WERI-Rb-1 (cell line): Measurements from ENCODE around the gene DNMBP.
"Not testable (repeated sequence)": the region's sequence is repeated elsewhere in the genome, so short reads cannot be mapped to it uniquely, and the experiment has no call there.

Experiments
- DNase-seq: peaks from one replicate; pipeline ENCODE4 v3.0.0-alpha.2; 2020
- H3K27ac ChIP-seq: fragments of 250-450 bp; sonication (Bioruptor Pico); 2 replicates; pipeline ENCODE4 v1.5.1; 2020; ENCODE audit warnings: mild to moderate bottlenecking, moderate library complexity
- H3K27me3 ChIP-seq: fragments of 250-450 bp; sonication (Bioruptor Pico); 2 replicates; pipeline ENCODE4 v1.5.1; 2021; ENCODE audit warnings: mild to moderate bottlenecking, low read depth, moderate library complexity; ENCODE audit not compliant: insufficient read depth, severe bottlenecking
- H3K36me3 ChIP-seq: fragments of 250-450 bp; sonication (Bioruptor Pico); 2 replicates; pipeline ENCODE4 v1.5.1; 2020; ENCODE audit warnings: mild to moderate bottlenecking, moderate library complexity
- H3K4me3 ChIP-seq: 2 replicates; pipeline ENCODE4 v1.5.1; 2011; ENCODE audit warnings: low read depth, mild to moderate bottlenecking, control low read depth, low read length
- H3K9me3 ChIP-seq: fragments of 250-450 bp; sonication (Bioruptor Pico); 2 replicates; pipeline ENCODE4 v1.5.1; 2021; ENCODE audit warnings: mild to moderate bottlenecking, moderate library complexity; ENCODE audit not compliant: severe bottlenecking
- CTCF ChIP-seq: IDR thresholded peaks from 2 replicates; pipeline ENCODE4 v1.5.1; 2011; ENCODE audit warnings: low read depth, mild to moderate bottlenecking, control low read depth, inconsistent platforms, low read length

Gene DNMBP

DNA sequence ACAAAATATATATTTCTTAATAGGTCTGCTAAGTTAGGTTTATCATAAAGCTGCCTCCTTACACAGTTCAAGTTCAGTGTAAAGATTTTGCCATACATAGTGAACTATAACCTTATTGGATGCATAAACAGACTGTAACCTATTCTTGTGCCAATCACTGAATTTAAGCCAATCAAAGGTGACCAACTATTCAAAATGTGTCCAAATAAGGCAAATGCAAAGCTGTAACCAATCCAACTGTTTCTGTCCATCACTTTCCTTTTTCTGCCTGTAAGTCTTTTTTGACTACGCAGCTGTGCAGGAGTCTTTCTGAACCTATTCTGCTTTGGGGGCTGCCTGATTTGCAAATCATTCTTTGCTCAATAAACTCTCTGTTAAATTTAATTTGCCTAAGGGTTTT lies 11.6 kb upstream of the DNMBP start:
- TF ChIP-seq CTCF, result no peak
- H3K27ac ChIP-seq, result no peak overlapping the region

DNA sequence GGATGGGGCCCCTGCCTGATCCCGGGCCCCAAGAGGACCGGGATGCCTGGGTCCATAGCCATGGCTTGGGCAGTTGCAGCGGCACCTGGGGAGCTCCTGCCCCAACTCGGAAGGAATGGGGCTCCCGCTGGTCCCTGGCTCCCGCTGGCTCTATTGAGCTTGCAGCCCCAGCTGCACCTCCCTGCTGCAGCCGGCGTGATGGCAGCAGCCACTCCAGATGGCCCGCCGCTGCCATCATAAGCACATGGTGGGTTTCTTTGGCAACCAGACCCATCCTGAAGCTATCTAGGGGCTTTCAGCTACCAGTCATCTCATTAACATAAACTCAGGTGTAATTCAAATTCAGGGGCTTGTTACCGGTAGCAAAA lies 11.1 kb upstream of the DNMBP start:
- Histone ChIP-seq H3K36me3 (no peaks in the 10 kb centered on the region), H3K27ac (no peak overlapping the region), H3K27me3 (no peaks in the 10 kb centered on the region), H3K4me3 (no peak overlapping the region), H3K9me3 (no peaks in the 10 kb centered on the region)
- no peak for TF ChIP-seq CTCF
- DNase-seq, result no peak

More for the DNA sequence above, 11.6 kb upstream of the DNMBP start:
- Histone ChIP-seq H3K36me3 (no peaks in the 10 kb centered on the region), H3K27me3 (no peaks in the 10 kb centered on the region), H3K4me3 (no peak overlapping the region), H3K9me3 (no peaks in the 10 kb centered on the region)
- no peak for DNase-seq

- H3K4me3 ChIP-seq, result no peak overlapping the region
- no peaks in the 10 kb centered on the region for H3K9me3 ChIP-seq
- H3K27me3 ChIP-seq, result no peaks in the 10 kb centered on the region
- no peak overlapping the region for H3K27ac ChIP-seq
- no peak for TF ChIP-seq CTCF
- no peaks in the 10 kb centered on the region for H3K36me3 ChIP-seq
- no peak for DNase-seq
These were observed 10.6 kb upstream of the DNMBP start for GRCh38 chr10:100020142-100020885.

DNA sequence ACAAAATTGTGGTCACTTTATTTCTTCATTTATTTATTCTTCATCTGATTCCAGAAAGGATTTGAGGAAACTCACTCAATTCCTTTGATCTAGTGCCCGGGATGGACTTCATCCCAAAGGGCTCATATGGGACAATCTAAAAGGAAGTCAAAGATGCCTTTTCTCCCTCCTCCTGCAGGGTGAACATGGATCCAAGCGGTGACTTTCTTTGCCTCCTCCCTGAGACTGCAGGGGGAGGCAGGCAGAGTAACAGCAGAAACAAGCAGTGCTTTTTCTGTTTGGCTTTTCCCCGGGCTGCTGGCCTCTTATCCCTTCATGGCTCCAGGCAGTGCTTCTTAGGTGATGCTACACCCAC lies 10.0 kb upstream of the DNMBP start:
- Histone ChIP-seq H3K27ac (no peak overlapping the region), H3K27me3 (no peaks in the 10 kb centered on the region), H3K4me3 (no peak overlapping the region), H3K36me3 (no peaks in the 10 kb centered on the region), H3K9me3 (no peaks in the 10 kb centered on the region)
- TF ChIP-seq CTCF, result no peak
- DNase-seq, result peak; percentile 10

- no peaks in the 10 kb centered on the region for H3K9me3 ChIP-seq
- H3K36me3 ChIP-seq, result no peaks in the 10 kb centered on the region
- no peak for DNase-seq
- no peak for TF ChIP-seq CTCF
- no peak overlapping the region for H3K27ac ChIP-seq
- no peak overlapping the region for H3K4me3 ChIP-seq
- no peaks in the 10 kb centered on the region for H3K27me3 ChIP-seq
These were observed 4.5 kb upstream of the DNMBP start for GRCh38 chr10:100014071-100014762.

DNA sequence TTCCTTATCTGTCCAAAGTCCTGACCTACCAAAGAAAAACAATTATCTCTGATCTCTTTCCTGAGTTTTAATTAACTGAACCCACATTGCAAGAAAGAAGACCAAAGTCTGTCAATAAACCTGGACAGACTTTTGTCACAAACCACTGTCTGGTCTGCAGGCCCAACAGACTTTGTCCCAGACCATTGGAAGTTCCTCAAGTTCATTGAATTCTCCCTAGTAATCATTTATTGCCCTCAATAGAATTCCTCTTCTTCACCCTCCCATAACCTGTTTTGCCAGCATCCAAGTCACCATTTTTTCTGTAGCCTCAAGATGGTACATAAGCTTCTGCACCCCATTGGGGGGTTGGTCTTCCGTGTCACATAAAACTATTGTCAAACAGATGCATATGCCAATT lies 3.9 kb upstream of the DNMBP start:
- no peaks in the 10 kb centered on the region for H3K36me3 ChIP-seq
- DNase-seq, result no peak
- no peaks in the 10 kb centered on the region for H3K9me3 ChIP-seq
- no peak overlapping the region for H3K27ac ChIP-seq
- no peak overlapping the region for H3K4me3 ChIP-seq
- H3K27me3 ChIP-seq, result no peaks in the 10 kb centered on the region
- TF ChIP-seq CTCF, result no peak

DNA sequence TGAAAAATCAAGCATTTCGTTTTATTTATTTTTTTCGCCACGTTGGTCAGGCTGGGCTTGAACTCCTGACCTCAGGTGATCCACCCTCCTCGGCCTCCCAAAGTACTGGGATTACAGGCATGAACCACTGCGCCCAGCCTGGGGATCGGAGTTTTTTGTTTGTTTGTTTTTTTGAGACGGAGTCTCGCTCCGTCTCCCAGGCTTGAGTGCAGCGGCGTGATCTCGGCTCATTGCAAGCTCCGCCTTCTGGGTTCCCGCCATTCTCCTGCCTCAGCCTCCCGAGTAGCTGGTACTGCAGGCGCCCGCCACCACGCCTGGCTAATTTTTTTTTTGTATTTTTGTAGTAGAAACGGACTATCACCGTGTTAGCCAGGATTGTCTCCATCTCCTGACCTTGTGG lies 2.2 kb upstream of the DNMBP start:
- H3K36me3 ChIP-seq, H3K9me3 ChIP-seq, H3K27me3 ChIP-seq, H3K27ac ChIP-seq, DNase-seq, H3K4me3 ChIP-seq: not testable (repeated sequence)
